GM13977 (cell line): ENCODE results near the gene DRAM1.

Source experiments
- DNase-seq: peaks from one replicate; pipeline ENCODE4 v3.0.0; 2012; ENCODE audit warnings: low spot score
- in situ Hi-C: fragments of 300-500 bp; cut with MboI; formaldehyde crosslinking; loops from one replicate; pipeline ENCODE4 v1.12.0; 2022; ENCODE audit warnings: low sequenced_read_pairs, low pct_unique_long_range_greater_than_20kb, mixed read lengths, inconsistent platforms; ENCODE audit not compliant: unreplicated experiment
- TF ChIP-seq, protein P1 (sequence below): IDR thresholded peaks from 2 replicates; pipeline ENCODE4 v1.5.1; 2012; ENCODE audit warnings: mild to moderate bottlenecking, control low read depth; ENCODE audit not compliant: insufficient read depth; ENCODE audit errors: extremely low read depth, missing control alignments

DRAM1 gene

DNA sequence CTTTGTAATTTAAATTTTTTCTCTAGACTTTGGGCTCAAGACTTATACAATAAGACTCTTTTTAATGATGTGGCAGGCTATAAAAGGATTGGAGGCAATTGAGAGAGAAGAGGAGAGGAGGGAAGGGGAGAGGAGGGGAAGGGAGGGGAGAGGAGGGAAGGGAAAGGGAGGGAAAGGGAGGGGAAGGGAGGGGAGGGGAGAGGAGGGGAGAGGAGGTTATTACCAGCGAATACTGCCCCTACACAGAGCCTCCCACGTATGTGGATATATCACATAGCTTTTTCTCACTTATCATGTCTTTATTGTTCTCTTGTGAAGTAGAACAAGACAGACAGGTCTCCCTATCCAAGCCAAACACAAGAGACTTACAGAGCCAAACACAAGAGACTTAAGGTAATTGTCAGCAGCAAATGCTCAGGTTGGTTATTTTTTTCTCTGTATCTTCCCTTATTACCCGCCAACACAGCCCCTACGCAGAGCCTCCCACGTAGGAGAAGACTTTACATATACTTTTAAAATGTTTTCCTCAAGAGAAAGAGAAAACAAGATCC lies 63.1 kb downstream of the DRAM1 start:
- TF ChIP-seq, protein P1, sequence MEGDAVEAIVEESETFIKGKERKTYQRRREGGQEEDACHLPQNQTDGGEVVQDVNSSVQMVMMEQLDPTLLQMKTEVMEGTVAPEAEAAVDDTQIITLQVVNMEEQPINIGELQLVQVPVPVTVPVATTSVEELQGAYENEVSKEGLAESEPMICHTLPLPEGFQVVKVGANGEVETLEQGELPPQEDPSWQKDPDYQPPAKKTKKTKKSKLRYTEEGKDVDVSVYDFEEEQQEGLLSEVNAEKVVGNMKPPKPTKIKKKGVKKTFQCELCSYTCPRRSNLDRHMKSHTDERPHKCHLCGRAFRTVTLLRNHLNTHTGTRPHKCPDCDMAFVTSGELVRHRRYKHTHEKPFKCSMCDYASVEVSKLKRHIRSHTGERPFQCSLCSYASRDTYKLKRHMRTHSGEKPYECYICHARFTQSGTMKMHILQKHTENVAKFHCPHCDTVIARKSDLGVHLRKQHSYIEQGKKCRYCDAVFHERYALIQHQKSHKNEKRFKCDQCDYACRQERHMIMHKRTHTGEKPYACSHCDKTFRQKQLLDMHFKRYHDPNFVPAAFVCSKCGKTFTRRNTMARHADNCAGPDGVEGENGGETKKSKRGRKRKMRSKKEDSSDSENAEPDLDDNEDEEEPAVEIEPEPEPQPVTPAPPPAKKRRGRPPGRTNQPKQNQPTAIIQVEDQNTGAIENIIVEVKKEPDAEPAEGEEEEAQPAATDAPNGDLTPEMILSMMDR, result no peak
- DNase-seq, result no peak
- in situ Hi-C loops, result loop anchor here (25.0 kb wide), 1 partner anchor 797 kb away; no protein-coding TSS in a partner anchor

DNA sequence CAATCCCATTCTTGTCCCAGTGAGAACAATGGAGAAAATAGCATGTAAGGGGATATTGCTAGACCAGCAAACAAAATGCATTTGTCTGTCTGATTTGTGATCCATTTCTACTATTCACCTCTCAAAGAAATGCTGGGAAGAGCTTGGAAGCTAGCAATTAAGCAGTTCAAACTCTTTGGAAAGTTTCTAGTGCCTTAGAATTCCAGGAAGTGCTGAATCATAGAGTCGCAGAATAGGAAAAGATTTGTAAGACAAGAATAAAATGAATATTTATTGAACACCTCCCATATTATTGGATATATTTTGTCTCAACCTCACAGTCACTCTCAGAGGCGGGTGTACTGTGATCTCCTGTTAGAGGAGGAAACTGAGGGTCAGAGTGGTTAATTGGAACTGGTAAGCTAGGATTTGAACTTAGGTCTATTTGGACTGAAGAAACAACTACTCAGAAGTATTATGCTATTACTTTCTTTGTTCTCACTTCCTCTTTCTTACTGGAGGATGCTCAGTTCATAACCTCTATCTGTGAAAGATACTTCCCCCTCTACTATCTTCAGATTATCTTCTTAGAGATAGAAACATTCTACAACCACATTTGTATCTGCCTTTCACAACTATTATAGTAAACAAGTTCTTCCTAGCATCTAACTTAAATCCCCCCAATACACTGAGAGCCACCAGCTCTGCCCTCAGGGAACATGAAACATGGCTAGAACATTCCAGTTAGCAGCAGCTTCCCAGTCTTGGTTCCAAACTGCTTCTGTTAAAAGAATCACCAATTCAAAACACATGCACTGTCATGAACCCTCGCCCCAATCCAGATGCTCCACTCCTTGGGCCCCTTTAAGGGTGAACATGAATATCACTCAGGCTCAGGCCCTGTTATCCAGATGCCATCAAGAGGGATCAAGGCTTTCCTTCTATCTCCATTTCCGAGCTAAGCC lies 64.2 kb downstream of the DRAM1 start:
- TF ChIP-seq, protein P1, result no peak
- in situ Hi-C loops, result loop anchor here (25.0 kb wide), 1 partner anchor 796 kb away; no protein-coding TSS in a partner anchor
- no peak for DNase-seq

DNA sequence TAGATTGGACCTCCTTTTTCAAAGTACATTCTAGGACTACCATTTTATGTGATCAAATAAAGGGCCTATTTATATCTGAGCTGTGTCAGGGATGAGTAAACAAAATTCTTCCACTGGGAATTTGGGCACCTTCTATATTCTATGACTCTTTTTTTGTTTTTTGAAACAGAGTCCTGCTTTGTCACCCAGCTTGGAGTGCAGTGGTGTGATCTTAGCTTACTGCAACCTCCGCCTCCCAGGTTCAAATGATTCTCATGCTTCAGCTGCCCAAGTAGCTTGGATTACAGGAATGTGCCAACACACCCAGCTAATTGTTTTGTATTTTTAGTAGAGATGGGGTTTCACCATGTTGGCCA lies 64.8 kb downstream of the DRAM1 start:
- DNase-seq, result no peak
- in situ Hi-C loops, result loop anchor here (25.0 kb wide), 1 partner anchor 795 kb away; no protein-coding TSS in a partner anchor
- TF ChIP-seq, protein P1, result no peak

DNA sequence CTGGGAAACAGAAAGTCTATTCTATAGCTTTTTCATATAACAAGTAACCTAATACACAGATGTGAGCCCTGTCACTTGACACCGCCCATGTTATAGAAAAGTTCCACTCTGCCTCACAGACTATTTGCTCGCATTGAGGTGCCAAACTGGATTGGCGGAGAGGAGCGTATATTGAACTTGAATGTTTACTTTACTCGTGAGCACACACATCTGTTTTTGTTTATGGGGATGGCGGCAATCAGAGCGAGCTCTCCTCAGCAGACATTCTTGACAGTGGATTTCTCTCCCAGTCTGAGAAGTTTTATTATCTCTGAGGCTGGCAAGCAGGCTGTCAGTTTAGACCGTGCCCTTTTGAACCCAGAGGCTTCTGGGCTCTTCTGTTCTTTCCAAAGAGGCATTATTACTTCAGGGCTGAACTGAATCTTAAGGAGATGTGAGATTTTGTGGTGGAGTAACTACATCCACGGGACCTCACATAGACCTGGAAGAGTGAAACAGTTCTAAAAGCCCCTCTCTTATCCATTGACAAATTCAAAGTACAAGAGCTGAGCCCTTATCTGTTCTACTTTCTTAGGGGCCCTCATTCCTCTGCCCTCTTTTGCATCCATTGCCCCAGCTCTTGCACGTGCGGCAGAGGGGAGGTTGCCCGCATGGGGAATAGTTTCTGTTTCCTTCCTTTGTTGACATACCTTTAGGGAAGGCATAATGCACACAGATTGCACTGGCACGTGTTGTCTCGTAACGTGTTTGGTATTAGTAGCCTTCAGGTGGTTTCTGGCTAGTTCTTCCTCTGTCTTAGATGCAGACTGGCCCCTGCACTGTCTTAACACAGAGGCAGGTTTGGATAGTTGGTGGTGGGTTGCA lies 68.2 kb downstream of the DRAM1 start:
- TF ChIP-seq, protein P1, result no peak
- no peak for DNase-seq
- in situ Hi-C loops, result loop anchor here (25.0 kb wide), 1 partner anchor 792 kb away; no protein-coding TSS in a partner anchor

DNA sequence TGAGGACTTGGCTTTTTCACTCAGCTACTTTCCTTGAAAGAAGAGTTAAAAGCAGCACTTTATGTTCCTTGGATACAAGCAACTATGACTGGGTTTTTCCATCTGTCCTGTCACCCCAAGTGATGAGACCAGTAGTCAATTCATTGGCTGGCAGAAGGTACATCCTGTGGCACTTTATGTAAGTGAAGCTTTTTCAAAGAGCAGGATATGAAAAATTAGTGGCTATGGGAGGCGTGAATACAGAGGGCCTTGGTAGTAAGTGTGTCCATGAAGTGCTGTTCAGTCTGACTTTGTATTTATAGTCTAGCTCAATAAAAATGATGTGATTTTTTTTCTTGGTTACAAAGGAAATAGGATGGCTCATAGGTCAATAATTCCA lies 68.8 kb downstream of the DRAM1 start:
- TF ChIP-seq, protein P1, result no peak
- no peak for DNase-seq
- in situ Hi-C loops, result loop anchor here (25.0 kb wide), 1 partner anchor 791 kb away; no protein-coding TSS in a partner anchor

DNA sequence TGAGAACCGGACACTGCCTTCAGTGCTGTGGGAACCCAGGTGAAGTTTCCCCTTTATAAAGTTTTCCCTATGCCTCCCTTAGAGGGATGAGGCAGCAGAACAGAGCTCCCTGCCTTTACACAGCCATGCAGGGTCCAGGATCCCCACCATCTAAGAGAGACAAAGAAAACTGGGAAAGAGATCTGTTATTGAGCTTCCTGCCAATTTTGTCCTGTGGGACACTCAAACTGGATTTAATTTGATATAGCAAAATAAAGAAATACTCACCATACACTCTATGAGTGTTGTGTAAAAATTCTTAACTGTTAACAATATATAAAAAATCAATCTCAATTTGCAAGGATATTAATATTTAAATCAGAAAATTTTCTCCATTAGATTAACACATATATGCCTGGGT lies 69.9 kb downstream of the DRAM1 start:
- TF ChIP-seq, protein P1, result no peak

More for the DNA sequence above, 69.9 kb downstream of the DRAM1 start:
- no peak for DNase-seq
- in situ Hi-C loops, result loop anchor here (25.0 kb wide), 1 partner anchor 790 kb away; no protein-coding TSS in a partner anchor
